ENCODE measurements around the gene CHTF18. TPM values are rescaled to one million over a fixed set of nuclear protein-coding genes. Genes with fewer than 3 reads are reported as not detected.

The CHTF18 gene
- total and polyA plus RNA-seq, 2 of the 4 experiments (the other 2 are of a cell fraction), result 3.2 to 21.4 TPM

DNA sequence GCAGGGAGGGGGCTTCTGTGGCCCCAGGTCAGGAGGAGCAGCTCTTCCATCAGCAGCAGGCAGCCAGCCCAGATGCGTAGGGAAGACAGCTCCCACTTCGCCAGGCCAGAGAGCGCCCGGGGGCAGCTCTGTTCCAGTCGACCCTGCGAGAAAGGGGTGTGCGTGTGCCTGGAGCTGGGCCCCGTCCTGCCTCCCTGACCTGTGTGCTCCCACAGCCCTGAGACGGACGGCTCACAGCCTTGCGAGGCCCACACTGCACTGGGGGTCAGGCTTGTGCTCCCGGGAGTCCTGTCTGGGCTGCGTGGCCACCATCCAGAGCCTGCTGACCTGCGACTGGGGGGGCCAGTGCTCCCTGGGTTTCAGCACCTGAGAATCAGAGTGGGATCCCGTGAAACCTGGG, 28.4 kb upstream of the CHTF18 start:
- no peaks in the 10 kb centered on the region for H3K9me1 ChIP-seq (ENCODE audit: insufficient read depth, low read length)
- H3K4me1 ChIP-seq (ENCODE audit: control insufficient read depth, insufficient read depth, low read length), result no peaks in the 10 kb centered on the region
- H3K27ac ChIP-seq (ENCODE audit: insufficient read depth, low read length), result no peak overlapping the region
- no peak overlapping the region for H3K18ac ChIP-seq (ENCODE audit: low read depth, low read length)
- H3K23ac ChIP-seq (ENCODE audit: low read depth, low read length), result no peak overlapping the region
- H2BK120ac ChIP-seq (ENCODE audit: low read depth, low read length), result no peak overlapping the region
- DNase-seq (no peak), ATAC-seq (ENCODE audit: low read depth) (no peak)
- no peak overlapping the region for H4K5ac ChIP-seq (ENCODE audit: low read depth, low read length)
- no peak overlapping the region for H3K56ac ChIP-seq (ENCODE audit: extremely low read depth, insufficient read depth, low read length)
- H2AK5ac ChIP-seq (ENCODE audit: low read depth, low read length), result no peak overlapping the region; the same call in 1 of the 2 replicates
- no peak overlapping the region for H3K4me2 ChIP-seq (ENCODE audit: low read depth, low read length)
- no peaks in the 10 kb centered on the region for H3K79me1 ChIP-seq (ENCODE audit: low read depth in 1 of 2, low read length in 2 of 2)
- no TSS peak for BruUV-seq (replicated peaks)
- H3K36me3 ChIP-seq (ENCODE audit: control insufficient read depth, insufficient read depth, low read length), result no peaks in the 10 kb centered on the region
- H3K4ac ChIP-seq (ENCODE audit: low read depth, low read length), result no peak overlapping the region
- no peak overlapping the region for H2BK20ac ChIP-seq (ENCODE audit: low read depth, low read length)
- intact Hi-C loops (cut with micrococcal nuclease) (no loop called here), dilution Hi-C loops (cut with HindIII; ENCODE audit: low sequenced_read_pairs, unreplicated experiment) (no loop called here), in situ Hi-C loops (cut with MboI; ENCODE audit: low sequenced_read_pairs) (no loop called here)
- no peaks in the 10 kb centered on the region for H4K20me1 ChIP-seq (ENCODE audit: insufficient read depth, low read length)
- no peak overlapping the region for H4K8ac ChIP-seq (ENCODE audit: low read depth in 2 of 2, low read length in 2 of 2)
- H2AK9ac ChIP-seq (replicated peaks; ENCODE audit: low read depth, low read length, poor library complexity), result no peak overlapping the region
- ChIA-PET CTCF (no interaction called here), POLR2A (ENCODE audit: unreplicated experiment) (no interaction called here)
- H2AFZ ChIP-seq (replicated peaks; ENCODE audit: low read length, poor library complexity), result no peak overlapping the region
- no peak for TF ChIP-seq MXI1 (IDR thresholded peaks at IDR 0.05; ENCODE audit: borderline replicate concordance, low read depth, low read length)
- no peak for TF ChIP-seq ELK1 (IDR thresholded peaks at IDR 0.05; ENCODE audit: borderline replicate concordance, low read depth, low read length)
- TF ChIP-seq CHD1 (IDR thresholded peaks at IDR 0.05; ENCODE audit: low read depth, low read length), result no peak
- TF ChIP-seq CTCF (conservative IDR thresholded peaks at IDR 0.05; ENCODE audit: low read depth, low read length), result no peak
- TF ChIP-seq FOS (IDR thresholded peaks at IDR 0.05; ENCODE audit: low read depth, low read length), result no peak
- TF ChIP-seq CEBPB (IDR thresholded peaks at IDR 0.05; ENCODE audit: low read depth, low read length), result no peak
- TF ChIP-seq SMC3 (IDR thresholded peaks at IDR 0.05; ENCODE audit: low read depth, low read length), result no peak
- no peak for TF ChIP-seq USF2 (IDR thresholded peaks at IDR 0.05; ENCODE audit: low read depth, low read length)
- no peak overlapping the region for H3K14ac ChIP-seq (replicated peaks; ENCODE audit: low read depth, low read length)
- 40% methylated on average over 12 of the region's 15 CpGs; no CpG with 5 or more reads in 1 of the 2 experiments for WGBS, 2 experiments (ENCODE audit: extremely low coverage in 2 of 2, insufficient read length in 1 of 2)
- H3K9ac ChIP-seq (ENCODE audit: low read depth, low read length), result no peak overlapping the region
- no peak overlapping the region for H4K91ac ChIP-seq (ENCODE audit: insufficient read depth, low read depth, low read length)
- H3K9me3 ChIP-seq (ENCODE audit: control insufficient read depth, insufficient read depth, low read length), result peaks cover 3% of the 10 kb centered on the region
- H3K27me3 ChIP-seq (ENCODE audit: control insufficient read depth, insufficient read depth, low read length), result peaks cover 4% of the 10 kb centered on the region; the same call in 1 of the 2 replicates
- no peak overlapping the region for H2BK5ac ChIP-seq (ENCODE audit: low read depth, low read length, poor library complexity, severe bottlenecking)
- H2BK15ac ChIP-seq (ENCODE audit: low read depth, low read length), result no peak overlapping the region
- no peak overlapping the region for H3K4me3 ChIP-seq (ENCODE audit: insufficient read depth, low read depth, low read length)
